ENCODE data around the gene C6orf120. TPM values are rescaled to one million over a fixed set of nuclear protein-coding genes. Genes with fewer than 3 reads are reported as not detected.

The C6orf120 gene
- total RNA-seq, 2 donors from 2014 or later: 28.7 to 31.9 TPM

GRCh38 chr6:169710009-169710408, 8.1 kb downstream of the C6orf120 start:
- TF ChIP-seq, protein P1, sequence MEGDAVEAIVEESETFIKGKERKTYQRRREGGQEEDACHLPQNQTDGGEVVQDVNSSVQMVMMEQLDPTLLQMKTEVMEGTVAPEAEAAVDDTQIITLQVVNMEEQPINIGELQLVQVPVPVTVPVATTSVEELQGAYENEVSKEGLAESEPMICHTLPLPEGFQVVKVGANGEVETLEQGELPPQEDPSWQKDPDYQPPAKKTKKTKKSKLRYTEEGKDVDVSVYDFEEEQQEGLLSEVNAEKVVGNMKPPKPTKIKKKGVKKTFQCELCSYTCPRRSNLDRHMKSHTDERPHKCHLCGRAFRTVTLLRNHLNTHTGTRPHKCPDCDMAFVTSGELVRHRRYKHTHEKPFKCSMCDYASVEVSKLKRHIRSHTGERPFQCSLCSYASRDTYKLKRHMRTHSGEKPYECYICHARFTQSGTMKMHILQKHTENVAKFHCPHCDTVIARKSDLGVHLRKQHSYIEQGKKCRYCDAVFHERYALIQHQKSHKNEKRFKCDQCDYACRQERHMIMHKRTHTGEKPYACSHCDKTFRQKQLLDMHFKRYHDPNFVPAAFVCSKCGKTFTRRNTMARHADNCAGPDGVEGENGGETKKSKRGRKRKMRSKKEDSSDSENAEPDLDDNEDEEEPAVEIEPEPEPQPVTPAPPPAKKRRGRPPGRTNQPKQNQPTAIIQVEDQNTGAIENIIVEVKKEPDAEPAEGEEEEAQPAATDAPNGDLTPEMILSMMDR (IDR thresholded peaks at IDR 0.05): no peak
- no peak overlapping the region for H3K27ac ChIP-seq
- H3K27me3 ChIP-seq: no peaks in the 10 kb centered on the region
- DNase-seq: no peak
- intact Hi-C loops (cut with DNase I): no loop called here
- H3K9me3 ChIP-seq: no peaks in the 10 kb centered on the region
- no peak overlapping the region for H3K4me3 ChIP-seq
- no peak overlapping the region for H3K9ac ChIP-seq (ENCODE audit: low read depth in 2 of 2, low read length in 2 of 2)
- no peaks in the 10 kb centered on the region for H3K4me1 ChIP-seq
- no peaks in the 10 kb centered on the region for H3K36me3 ChIP-seq

GRCh38 chr6:169714178-169714577, 12.3 kb downstream of the C6orf120 start:
- no peak overlapping the region for H3K9ac ChIP-seq (ENCODE audit: low read depth in 2 of 2, low read length in 2 of 2)
- no peaks in the 10 kb centered on the region for H3K36me3 ChIP-seq
- no peaks in the 10 kb centered on the region for H3K4me1 ChIP-seq
- no peaks in the 10 kb centered on the region for H3K9me3 ChIP-seq
- no peak for DNase-seq
- TF ChIP-seq, protein P1 (IDR thresholded peaks at IDR 0.05): no peak
- intact Hi-C loops (cut with DNase I): no loop called here
- no peaks in the 10 kb centered on the region for H3K27me3 ChIP-seq
- no peak overlapping the region for H3K4me3 ChIP-seq
- H3K27ac ChIP-seq: no peak overlapping the region

- intact Hi-C loops (cut with DNase I): no loop called here
- Histone ChIP-seq H3K36me3 (no peaks in the 10 kb centered on the region), H3K9me3 (no peaks in the 10 kb centered on the region), H3K27ac (no peak overlapping the region), H3K9ac (ENCODE audit: low read depth in 2 of 2, low read length in 2 of 2) (no peak overlapping the region), H3K4me1 (no peaks in the 10 kb centered on the region), H3K4me3 (no peak overlapping the region), H3K27me3 (no peaks in the 10 kb centered on the region)
- TF ChIP-seq, protein P1 (IDR thresholded peaks at IDR 0.05): no peak
- DNase-seq: no peak
Measured at GRCh38 chr6:169714595-169714994, 12.7 kb downstream of the C6orf120 start.

DNA sequence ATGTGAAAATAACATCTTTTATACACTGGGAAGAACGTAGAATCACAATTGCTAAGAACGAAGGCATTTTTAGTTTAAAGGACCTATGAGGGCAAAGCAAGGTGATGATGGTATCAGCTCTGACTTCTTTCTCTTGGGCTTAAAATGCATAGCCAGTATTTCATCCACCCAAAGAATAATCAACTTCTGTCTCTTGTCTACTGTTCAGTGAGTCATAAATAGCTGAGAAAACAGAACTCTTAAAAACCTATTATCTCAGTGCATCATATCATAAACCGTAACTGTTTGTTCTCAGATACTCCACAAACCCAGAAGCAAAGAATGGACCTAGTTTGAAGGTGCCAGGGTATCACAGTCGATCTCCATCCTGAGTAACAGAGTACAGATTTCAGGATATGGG, 17.2 kb downstream of the C6orf120 start:
- no peak overlapping the region for H3K27ac ChIP-seq
- no peak overlapping the region for H3K4me3 ChIP-seq
- TF ChIP-seq, protein P1 (IDR thresholded peaks at IDR 0.05): no peak
- DNase-seq: no peak
- H3K36me3 ChIP-seq: no peaks in the 10 kb centered on the region
- no peaks in the 10 kb centered on the region for H3K9me3 ChIP-seq
- intact Hi-C loops (cut with DNase I): no loop called here
- no peaks in the 10 kb centered on the region for H3K4me1 ChIP-seq
- H3K27me3 ChIP-seq: no peaks in the 10 kb centered on the region
- H3K9ac ChIP-seq (ENCODE audit: low read depth in 2 of 2, low read length in 2 of 2): no peak overlapping the region

DNA sequence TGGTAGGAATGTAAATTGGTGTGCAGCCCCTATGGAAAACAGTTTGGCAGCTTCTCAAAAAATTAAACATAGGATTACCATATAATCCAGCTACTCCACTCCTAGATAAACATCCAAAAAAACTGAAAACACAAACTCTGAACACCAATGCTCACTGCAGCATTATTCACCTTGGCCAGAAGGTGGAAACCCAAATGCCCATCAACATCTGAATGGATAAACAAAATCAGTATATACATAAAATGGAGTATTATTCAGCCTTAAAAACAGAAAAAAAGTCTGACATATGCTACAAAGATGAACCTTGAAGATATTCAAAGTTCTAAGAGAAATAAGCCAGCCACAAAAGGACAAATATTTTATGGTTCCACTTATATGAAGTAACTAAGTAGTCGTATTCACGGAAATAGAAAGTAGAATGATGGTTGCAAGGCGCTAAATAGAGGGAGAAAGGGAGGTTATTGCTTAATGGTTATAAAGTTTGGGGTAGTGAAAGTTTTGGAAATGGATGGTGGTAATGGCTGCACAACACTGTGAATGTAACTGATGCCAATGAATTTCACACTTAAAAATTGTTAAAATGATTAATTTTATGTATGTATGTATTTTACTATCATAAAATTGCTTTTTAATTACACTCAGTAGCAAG, 18.4 kb downstream of the C6orf120 start:
- H3K4me1 ChIP-seq: no peaks in the 10 kb centered on the region
- no peaks in the 10 kb centered on the region for H3K27me3 ChIP-seq
- H3K36me3 ChIP-seq: no peaks in the 10 kb centered on the region
- DNase-seq: no peak
- H3K9me3 ChIP-seq: no peaks in the 10 kb centered on the region
- H3K4me3 ChIP-seq: no peak overlapping the region
- no peak overlapping the region for H3K27ac ChIP-seq
- TF ChIP-seq, protein P1 (IDR thresholded peaks at IDR 0.05): no peak
- H3K9ac ChIP-seq (ENCODE audit: low read depth in 2 of 2, low read length in 2 of 2): no peak overlapping the region
- intact Hi-C loops (cut with DNase I): no loop called here
